SK-N-SH treated with all-trans-retinoic acid at 6 μM for 48 hours (cell line): ENCODE data around the gene IGDCC3.

Experiments used
- ARNTL ChIP-seq: fragments of 450-650 bp; formaldehyde crosslinking; IDR thresholded peaks from 2 replicates; pipeline ENCODE4 v1.5.0; 2020; ENCODE audit warnings: low read depth, mild to moderate bottlenecking, moderate library complexity, borderline replicate concordance
- CSRNP3 ChIP-seq: fragments of 250-450 bp; sonication (Bioruptor Pico); IDR thresholded peaks from 2 replicates; pipeline ENCODE4 v1.5.1; 2021; ENCODE audit warnings: mild to moderate bottlenecking, moderate library complexity
- ESRRG ChIP-seq: fragments of 250-450 bp; sonication (Bioruptor Pico); IDR thresholded peaks from 2 replicates; pipeline ENCODE4 v1.6.1; 2021; ENCODE audit warnings: mild to moderate bottlenecking
- ISL1 ChIP-seq: fragments of 250-450 bp; sonication (Bioruptor Pico); IDR thresholded peaks from 2 replicates; pipeline ENCODE4 v2.1.2; 2022; ENCODE audit warnings: mild to moderate bottlenecking, moderate library complexity
- SNAI2 ChIP-seq: fragments of 250-450 bp; sonication (Bioruptor Pico); IDR thresholded peaks from 2 replicates; pipeline ENCODE4 v1.5.0; 2020; ENCODE audit warnings: mild to moderate bottlenecking, moderate library complexity
- TSHZ2 ChIP-seq: fragments of 250-450 bp; sonication (Bioruptor Pico); IDR thresholded peaks from 2 replicates; pipeline ENCODE4 v1.5.0; 2020; ENCODE audit warnings: mild to moderate bottlenecking, moderate library complexity
- ZFP30 ChIP-seq: fragments of 450-650 bp; formaldehyde crosslinking; IDR thresholded peaks from 2 replicates; pipeline ENCODE4 v1.5.0; 2022; ENCODE audit warnings: mild to moderate bottlenecking, moderate library complexity
- TF ChIP-seq, protein P1 (sequence below): fragments of 250-450 bp; sonication (Bioruptor Pico); IDR thresholded peaks from 2 replicates; pipeline ENCODE4 v1.8.0; 2021; ENCODE audit warnings: low read depth, mild to moderate bottlenecking, moderate library complexity, borderline replicate concordance

DNA sequence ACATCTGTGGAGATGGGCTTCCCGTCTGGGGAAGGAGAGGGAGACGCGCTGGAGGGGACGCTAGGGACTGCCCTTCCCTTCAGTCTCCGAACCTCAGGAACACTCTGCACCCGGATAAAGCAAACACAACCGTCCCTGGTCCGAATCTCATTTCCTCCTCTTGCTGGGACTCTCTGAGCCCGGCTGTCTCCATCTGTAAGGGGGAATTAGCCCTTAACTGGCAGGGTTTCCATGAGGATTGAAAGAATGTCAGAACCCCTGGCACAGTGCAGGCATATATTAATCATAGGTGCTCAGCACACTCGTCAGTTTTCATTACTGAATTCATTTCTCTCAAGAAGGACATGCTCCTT is 19.1 kb upstream of the IGDCC3 start:
- TF ChIP-seq ARNTL: no peak
- no peak for TF ChIP-seq ZFP30
- TF ChIP-seq TSHZ2 (CRISPR knock-in tag): no peak
- no peak for TF ChIP-seq ISL1 (CRISPR knock-in tag)
- no peak for TF ChIP-seq ESRRG (CRISPR knock-in tag)
- TF ChIP-seq, protein P1, sequence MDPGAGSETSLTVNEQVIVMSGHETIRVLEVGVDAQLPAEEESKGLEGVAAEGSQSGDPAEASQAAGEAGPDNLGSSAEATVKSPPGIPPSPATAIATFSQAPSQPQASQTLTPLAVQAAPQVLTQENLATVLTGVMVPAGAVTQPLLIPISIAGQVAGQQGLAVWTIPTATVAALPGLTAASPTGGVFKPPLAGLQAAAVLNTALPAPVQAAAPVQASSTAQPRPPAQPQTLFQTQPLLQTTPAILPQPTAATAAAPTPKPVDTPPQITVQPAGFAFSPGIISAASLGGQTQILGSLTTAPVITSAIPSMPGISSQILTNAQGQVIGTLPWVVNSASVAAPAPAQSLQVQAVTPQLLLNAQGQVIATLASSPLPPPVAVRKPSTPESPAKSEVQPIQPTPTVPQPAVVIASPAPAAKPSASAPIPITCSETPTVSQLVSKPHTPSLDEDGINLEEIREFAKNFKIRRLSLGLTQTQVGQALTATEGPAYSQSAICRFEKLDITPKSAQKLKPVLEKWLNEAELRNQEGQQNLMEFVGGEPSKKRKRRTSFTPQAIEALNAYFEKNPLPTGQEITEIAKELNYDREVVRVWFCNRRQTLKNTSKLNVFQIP (CRISPR knock-in tag): no peak
- no peak for TF ChIP-seq SNAI2 (CRISPR knock-in tag)
- TF ChIP-seq CSRNP3 (CRISPR knock-in tag): no peak
